HL-60 (cell line): Measurements from ENCODE around the gene LCA5L.

Experiments used
- GABPA ChIP-seq: IDR thresholded peaks from 2 replicates; pipeline ENCODE4 v1.6.1; 2012; ENCODE audit warnings: low read depth
- POLR2AphosphoS5 ChIP-seq: IDR thresholded peaks from 2 replicates; pipeline ENCODE4 v1.6.1; 2012; ENCODE audit warnings: low read depth
- REST ChIP-seq: IDR thresholded peaks from 2 replicates; pipeline ENCODE4 v1.6.1; 2012; ENCODE audit warnings: low read depth; ENCODE audit not compliant: insufficient replicate concordance
- SPI1 ChIP-seq: IDR thresholded peaks from 2 replicates; pipeline ENCODE4 v1.6.1; 2012; ENCODE audit warnings: low read depth, mild to moderate bottlenecking, borderline replicate concordance
- TF ChIP-seq, protein P1 (sequence below): IDR thresholded peaks from one replicate; pipeline ENCODE4 v1.5.1; 2011; ENCODE audit warnings: low read length, control low read depth, inconsistent platforms; ENCODE audit not compliant: insufficient read depth

GRCh38 chr21:39461419-39461818 is 15.8 kb upstream of the LCA5L start:
- TF ChIP-seq SPI1 (no peak), REST (no peak), GABPA (no peak), POLR2AphosphoS5 (no peak)
- TF ChIP-seq, protein P1, sequence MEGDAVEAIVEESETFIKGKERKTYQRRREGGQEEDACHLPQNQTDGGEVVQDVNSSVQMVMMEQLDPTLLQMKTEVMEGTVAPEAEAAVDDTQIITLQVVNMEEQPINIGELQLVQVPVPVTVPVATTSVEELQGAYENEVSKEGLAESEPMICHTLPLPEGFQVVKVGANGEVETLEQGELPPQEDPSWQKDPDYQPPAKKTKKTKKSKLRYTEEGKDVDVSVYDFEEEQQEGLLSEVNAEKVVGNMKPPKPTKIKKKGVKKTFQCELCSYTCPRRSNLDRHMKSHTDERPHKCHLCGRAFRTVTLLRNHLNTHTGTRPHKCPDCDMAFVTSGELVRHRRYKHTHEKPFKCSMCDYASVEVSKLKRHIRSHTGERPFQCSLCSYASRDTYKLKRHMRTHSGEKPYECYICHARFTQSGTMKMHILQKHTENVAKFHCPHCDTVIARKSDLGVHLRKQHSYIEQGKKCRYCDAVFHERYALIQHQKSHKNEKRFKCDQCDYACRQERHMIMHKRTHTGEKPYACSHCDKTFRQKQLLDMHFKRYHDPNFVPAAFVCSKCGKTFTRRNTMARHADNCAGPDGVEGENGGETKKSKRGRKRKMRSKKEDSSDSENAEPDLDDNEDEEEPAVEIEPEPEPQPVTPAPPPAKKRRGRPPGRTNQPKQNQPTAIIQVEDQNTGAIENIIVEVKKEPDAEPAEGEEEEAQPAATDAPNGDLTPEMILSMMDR, result no peak
